ENCODE data around the gene CMSS1.

The CMSS1 gene

GRCh38 chr3:99817437-99818240 is at the start of gene CMSS1:
Gene CMSS1, plus strand, starts transcription at chr3:99817862.
- peak; percentile 92 for DNase-seq (ENCODE audit: low spot score)

- no peak for DNase-seq (ENCODE audit: low spot score)
Measured at GRCh38 chr3:99768126-99768525, 49.5 kb upstream of the CMSS1 start.

GRCh38 chr3:99768808-99769501 is 48.7 kb upstream of the CMSS1 start:
- no peak for DNase-seq (ENCODE audit: low spot score)

- no peak for DNase-seq (ENCODE audit: low spot score)
Measured at GRCh38 chr3:99772171-99772570, 45.5 kb upstream of the CMSS1 start.

- no peak for DNase-seq (ENCODE audit: low spot score)
Measured at GRCh38 chr3:99772671-99773070, 45.0 kb upstream of the CMSS1 start.

- DNase-seq (ENCODE audit: low spot score), result no peak
Measured at GRCh38 chr3:99774467-99774866, 43.2 kb upstream of the CMSS1 start.

- no peak for DNase-seq (ENCODE audit: low spot score)
Measured at GRCh38 chr3:99776516-99777209, 41.0 kb upstream of the CMSS1 start.

- DNase-seq (ENCODE audit: low spot score), result no peak
Measured at GRCh38 chr3:99777210-99777549, 40.5 kb upstream of the CMSS1 start.

- no peak for DNase-seq (ENCODE audit: low spot score)
Measured at GRCh38 chr3:99777708-99778107, 40.0 kb upstream of the CMSS1 start.

GRCh38 chr3:99780749-99781148 is 36.9 kb upstream of the CMSS1 start:
- DNase-seq (ENCODE audit: low spot score), result no peak

- no peak for DNase-seq (ENCODE audit: low spot score)
Measured at GRCh38 chr3:99781761-99782160, 35.9 kb upstream of the CMSS1 start.

- DNase-seq (ENCODE audit: low spot score), result no peak
Measured at GRCh38 chr3:99783011-99783573, 34.6 kb upstream of the CMSS1 start.

GRCh38 chr3:99789011-99789721 is 28.5 kb upstream of the CMSS1 start:
- DNase-seq (ENCODE audit: low spot score), result peak; percentile 26

GRCh38 chr3:99794485-99794884 is 23.2 kb upstream of the CMSS1 start:
- DNase-seq (ENCODE audit: low spot score), result no peak

GRCh38 chr3:99795573-99795972 is 22.1 kb upstream of the CMSS1 start:
- no peak for DNase-seq (ENCODE audit: low spot score)

GRCh38 chr3:99799422-99799821 is 18.2 kb upstream of the CMSS1 start:
- DNase-seq (ENCODE audit: low spot score), result no peak

GRCh38 chr3:99803297-99803696 is 14.4 kb upstream of the CMSS1 start:
- DNase-seq (ENCODE audit: low spot score), result no peak

- DNase-seq (ENCODE audit: low spot score), result no peak
Measured at GRCh38 chr3:99805160-99805559, 12.5 kb upstream of the CMSS1 start.

- peak; percentile 70 for DNase-seq (ENCODE audit: low spot score)
Measured at GRCh38 chr3:99808163-99808794, 9.4 kb upstream of the CMSS1 start.

- no peak for DNase-seq (ENCODE audit: low spot score)
Measured at GRCh38 chr3:99809565-99809964, 8.1 kb upstream of the CMSS1 start.

GRCh38 chr3:99810403-99810802 is 7.3 kb upstream of the CMSS1 start:
- no peak for DNase-seq (ENCODE audit: low spot score)

- DNase-seq (ENCODE audit: low spot score), result peak; percentile 2
Measured at GRCh38 chr3:99817047-99817436, 620 bp upstream of the CMSS1 start.

Measured in LoVo (cell line).